GM19452 (cell line): ENCODE results near the gene TLE4.
"Not testable (repeated sequence)": the region's sequence is repeated elsewhere in the genome, so short reads cannot be mapped to it uniquely, and the experiment has no call there.

Experiments
- ATAC-seq: cut with Tn5 transposase; IDR thresholded peaks from one replicate; pipeline ENCODE4 v1.9.1; 2021; ENCODE audit not compliant: unreplicated experiment

The TLE4 gene

DNA sequence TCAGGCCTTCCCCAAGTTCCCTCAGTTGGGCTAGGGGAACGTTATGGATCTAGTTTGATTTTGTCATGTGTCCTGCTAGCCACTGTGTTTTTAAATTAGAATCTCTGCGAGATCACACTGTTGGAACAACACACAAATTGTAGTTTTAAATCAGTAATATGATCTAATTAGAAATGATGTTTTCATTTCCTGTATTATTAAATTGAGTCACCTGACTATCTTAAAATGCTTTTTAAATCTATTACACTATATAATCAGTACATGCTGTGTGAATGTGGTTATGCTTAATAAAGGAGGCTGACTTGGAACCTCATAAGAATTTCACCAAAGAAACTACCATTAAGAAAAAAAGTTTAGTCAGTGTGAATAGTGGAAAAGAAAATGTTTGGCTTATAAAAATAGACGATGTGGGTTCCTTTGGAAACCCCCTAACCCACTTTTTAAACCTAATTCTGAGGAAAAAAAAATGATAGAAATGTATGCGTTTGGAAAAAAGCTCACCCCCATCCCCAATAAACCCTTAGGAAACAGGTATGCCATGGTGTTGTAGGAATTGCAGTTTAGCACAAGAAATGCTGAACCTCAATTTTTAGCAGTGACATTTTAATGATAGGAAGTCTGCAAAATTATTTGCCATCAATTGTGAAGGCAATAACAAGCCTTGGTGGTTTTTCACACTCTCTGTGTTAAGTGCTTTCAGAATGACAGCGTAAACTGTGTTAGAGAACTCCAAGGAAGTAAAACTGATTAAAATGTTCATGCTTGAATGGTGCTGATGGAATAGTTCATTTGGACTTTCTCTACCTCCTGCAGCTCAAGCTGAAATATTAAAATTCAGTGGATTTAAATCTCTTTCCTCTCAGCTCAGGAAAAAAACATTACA is 59.0 kb downstream of the TLE4 start:
- peak; percentile 87 for ATAC-seq

DNA sequence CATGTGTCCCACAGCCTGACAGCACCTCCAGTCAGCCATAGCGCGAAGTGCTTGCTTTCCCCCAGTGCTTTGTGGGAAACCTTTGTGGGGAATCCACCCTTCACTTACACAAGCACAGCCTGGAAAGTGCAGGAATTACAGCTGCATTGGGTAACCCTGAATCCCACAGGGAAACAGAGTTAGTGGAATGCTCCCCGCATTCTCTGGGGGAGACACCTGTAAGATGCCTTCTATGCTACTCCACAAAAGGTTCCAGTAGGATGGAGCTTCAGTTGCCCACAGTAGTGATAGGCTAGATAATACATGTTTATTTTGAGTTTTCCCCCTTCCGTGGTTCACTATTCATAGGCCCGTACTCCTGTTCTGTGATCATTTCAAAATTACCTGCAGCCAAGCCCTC is 60.3 kb downstream of the TLE4 start:
- no peak for ATAC-seq

DNA sequence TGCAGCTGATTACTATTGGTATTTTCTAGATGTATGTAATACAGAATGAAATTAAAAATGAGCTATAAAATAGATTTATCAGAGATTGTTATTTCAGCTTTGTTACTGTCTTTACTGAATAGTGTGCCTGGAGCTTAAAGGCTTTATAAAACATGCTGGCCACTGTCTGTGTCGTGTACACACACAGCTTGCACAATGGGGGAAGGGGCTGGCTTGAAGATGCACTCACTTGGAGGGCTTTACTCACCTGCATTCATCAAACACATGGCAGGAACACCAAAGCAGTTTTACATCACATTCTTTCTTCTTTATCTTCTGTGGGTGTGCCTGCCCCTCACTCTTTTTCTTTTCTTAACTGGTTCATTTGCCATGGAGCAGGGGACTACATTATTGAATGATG is 60.9 kb downstream of the TLE4 start:
- ATAC-seq = no peak

DNA sequence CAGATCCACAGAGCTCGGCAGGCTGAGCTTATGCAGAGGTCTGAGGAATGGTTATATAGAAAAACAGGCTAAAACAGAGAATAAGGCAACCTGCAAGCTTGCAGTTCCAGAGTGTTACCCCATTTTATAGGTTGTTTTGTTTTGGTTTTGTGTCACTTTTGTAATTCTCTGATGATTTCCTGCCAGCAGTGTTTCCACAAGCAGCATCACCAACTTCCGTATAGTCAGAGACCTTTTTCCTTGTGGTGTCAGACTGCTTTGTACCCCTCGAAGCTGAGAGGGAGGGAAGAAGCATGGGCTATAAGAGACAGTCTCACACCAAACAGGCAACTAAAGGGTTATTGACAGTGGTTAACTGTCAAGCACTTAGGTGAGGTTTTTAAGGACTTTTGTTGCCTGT is 61.8 kb downstream of the TLE4 start:
- ATAC-seq = no peak

DNA sequence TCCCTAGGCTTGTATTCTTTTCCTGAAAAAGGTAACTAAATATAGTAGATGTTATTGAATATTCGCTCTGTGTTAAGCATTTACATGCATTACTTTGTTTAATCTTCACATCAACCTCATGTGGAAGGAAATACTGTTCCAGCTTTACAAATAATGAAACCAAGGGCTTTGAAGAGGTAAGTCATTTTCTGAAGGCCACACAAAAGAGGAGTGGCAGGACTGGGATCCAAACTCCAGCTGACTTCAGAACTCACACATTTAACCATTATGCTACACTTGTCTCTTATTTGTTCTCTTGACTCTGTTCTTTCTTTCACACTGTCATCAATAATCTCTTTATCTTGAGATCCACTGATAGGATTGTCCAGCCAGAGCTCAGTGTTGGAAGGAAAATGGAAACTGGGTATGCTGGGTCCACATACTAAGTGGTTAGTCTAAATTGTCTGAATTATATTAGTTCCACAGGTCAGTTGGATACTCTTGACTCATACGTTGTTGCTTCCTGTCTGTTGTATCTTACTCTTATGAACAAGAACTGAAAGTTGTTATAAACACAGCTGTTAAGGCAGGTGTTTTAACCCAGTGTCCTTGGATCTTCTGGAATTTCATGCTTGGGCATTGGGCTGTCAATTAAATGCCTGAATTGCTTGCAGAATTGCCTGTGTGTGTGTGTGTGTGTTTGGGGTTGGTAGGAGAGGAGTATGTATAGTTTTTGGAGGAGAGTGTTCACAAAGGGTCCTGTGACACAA is 65.6 kb downstream of the TLE4 start:
- ATAC-seq = no peak

DNA sequence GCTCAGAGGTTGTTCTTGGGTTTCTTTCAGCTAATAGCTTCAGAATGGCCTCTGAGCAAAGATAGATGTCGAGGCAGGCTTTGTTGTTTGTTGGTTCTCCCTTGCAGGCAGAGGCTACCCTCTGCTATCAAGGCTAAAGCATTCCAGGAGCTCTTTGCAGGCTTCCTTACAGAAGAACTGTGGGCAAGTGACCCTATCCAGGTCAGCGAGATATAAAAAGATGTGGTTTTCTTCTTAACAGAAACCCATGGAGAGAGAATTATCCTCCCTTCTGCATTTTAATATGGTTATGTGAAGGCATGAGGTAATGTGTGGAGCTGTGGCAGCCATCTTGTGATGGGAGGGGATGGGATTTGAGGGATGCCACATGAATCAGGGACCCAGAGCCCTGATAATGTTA is 67.0 kb downstream of the TLE4 start:
- ATAC-seq = no peak

DNA sequence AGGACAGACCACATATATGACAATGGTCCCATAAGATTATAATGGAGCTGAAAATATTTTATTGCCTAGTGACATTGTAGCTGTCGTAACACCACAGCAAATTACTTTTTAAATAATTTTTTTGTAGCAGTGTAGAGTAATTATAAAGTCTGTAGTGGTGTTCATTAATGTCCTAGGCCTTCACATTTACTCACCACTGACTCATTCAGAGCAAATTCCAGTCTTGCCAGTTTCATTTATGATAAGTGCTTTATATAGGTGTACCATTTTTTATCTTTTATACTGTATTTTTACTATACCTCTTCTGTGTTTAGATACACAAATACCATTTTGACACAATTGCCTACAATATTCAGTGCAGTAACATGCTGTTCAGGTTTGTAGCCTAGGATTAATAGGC is 67.6 kb downstream of the TLE4 start:
- ATAC-seq = no peak

DNA sequence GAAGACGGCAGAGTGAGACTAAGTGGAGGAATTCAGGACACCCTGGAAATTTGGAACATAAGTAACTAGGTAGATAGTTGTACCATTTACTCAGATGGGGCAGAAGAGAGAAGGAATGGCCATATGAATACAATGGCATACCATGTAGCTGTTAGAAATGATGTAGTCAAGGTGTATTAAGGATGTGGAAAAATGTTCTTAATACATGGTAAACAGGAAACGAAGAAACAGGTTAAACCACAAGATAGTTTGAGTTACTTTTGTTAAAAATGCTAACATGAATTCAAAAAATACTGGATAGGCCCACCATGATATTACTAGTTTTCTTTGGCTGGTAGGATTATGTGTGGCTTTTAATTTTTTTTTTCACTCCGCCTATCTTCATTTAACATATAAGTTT is 68.3 kb downstream of the TLE4 start:
- ATAC-seq = not testable (repeated sequence)

DNA sequence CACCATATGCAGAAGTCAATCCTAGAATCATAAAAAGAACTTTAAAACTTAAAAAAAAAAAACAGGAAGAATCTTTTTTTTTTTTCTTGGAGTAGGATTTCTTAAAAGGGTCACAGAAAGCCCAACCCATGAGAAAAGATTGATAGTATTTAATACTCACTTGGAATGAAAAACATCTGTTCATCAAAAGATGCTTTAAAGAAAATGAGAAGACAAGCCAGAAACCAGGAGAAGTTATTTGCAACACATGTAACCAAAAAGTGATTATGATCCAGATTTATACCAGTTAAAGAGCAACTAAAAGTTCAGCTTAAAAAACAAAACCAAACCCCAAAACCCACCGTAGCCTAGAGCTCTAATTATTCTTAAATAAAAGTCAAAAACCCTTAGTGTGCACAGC is 69.3 kb downstream of the TLE4 start:
- no peak for ATAC-seq

DNA sequence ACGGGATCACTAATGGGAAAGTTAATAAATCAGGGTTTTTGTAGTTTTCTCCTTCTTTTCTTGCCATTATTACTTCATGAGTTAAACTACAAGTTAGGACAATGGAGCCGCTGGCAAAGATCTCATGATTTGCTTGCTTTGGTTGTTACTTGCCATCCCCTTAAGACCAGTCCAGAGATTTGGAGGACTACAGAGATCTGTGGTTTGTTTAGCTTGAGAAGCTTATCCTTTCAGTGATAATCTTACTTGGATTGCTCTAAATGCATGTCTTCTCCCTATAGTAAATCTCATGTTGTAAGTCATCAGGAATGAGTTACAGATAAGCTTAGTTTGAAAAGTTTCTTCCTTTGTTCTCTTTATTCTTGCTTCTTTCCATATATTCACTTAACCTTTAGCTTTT is 70.9 kb downstream of the TLE4 start:
- no peak for ATAC-seq

DNA sequence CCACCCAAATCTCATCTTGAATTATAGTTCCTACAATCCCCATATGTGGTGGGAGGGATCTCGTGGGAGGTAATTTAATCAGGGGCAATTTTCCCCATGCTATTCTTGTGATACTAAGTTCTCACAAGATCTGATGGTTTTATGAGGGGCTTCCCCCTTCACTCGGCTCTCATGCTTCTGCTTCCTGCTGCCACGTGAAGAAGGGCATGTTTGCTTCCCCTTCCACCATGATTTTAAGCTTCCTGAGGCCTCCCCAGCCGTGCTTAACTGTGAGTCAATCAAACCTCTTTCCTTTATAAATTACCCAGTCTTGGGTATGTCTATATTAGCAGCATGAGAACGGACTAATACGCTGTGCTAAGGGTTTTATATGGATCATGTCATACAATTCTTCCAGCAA is 72.3 kb downstream of the TLE4 start:
- no peak for ATAC-seq

DNA sequence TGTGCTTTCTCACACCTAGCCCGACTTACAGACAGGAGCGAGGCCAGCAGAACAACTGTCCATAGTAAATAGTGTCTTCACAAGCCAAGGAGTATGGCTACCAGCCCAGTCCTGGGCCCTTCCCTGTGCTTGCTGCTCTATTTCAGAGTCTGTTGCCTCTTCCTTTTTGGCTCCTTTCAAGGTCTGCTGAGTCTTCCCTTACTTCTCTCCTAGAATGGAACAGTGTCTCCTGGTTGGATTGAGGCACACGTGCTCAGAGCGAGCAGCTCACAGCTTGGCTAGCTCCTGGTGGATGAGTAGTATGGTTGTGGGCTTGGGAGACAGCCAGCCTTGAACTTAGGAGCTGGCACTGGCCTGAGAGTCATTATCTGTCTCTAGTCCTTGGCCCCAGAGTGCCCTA is 72.8 kb downstream of the TLE4 start:
- ATAC-seq = no peak

DNA sequence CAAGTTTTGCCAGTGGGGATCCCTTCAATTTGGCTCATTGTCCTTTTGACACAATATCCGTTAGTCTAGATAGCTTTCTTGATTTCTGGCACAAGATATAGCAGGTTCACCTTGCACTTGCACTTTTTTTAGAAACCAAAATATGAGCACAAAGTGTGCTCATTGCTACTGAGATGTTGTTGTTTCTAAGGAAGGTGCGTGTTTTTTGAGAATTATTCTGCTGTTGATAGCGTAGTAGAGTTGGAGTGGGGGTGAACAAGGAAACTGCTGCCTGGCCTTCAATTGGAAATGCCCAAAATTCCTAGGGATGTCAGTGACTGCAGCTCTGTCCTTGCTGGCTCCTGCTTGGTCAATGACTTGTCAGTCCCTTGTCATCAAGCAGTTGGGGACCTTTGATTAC is 73.3 kb downstream of the TLE4 start:
- ATAC-seq = no peak

DNA sequence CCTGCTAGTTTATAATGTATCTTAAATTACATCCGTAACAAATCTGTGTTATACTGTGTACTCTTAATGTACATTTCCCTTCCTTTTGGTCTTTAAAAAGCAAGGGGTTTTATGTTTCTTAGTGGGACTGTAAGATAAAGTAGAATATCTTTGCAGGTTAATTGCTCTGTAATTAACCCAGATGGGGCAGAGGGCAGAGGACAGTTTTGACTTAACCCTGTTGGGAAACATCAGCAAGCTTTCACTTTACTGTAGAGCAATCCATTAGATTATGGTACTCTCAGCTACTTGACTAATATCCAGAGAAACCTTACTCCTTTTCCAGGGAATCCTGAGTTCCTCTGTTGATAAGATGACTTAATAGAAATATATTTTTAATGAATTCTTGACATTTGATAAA is 74.3 kb downstream of the TLE4 start:
- no peak for ATAC-seq

DNA sequence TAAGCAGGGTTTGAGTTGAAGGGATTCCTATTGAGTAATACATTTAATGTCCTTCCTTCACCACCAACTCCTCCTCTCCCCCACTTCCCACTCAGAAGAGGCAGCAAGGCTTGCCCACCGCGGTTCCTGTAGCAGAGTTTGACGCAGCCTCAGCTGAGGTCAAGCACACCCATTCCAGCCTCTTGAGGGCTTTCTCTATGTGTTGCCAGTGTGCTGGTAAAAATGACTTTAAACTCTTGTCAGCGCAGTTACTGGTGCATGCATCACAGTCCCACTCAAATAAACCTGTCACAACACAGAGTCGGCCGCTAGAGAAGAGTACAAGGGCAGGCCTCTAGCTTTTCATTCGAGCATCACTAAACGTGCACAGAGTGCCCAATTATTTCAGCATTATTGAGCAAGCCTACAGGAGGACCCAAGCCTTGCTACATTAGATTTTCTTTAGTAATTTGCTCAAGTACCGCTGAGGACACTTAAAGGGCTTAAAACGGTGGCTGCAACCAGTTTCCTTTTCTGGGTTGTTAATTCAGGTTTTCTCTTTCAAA is 79.6 kb downstream of the TLE4 start:
- no peak for ATAC-seq

DNA sequence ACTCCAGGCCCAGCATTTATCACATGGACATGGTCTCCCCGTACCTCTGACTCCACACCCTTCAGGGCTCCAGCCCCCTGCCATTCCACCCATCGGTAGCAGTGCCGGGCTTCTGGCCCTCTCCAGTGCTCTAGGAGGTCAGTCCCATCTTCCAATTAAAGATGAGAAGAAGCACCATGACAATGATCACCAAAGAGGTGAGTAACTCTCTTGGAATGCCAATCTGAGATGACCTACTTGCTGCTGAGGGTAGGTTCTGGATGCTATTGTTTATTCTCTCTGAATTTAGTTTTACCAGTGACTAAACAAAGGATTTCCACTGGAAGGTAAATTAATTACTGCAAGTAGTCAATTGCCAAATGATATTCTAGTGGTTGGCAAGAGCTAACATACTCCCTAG is 80.8 kb downstream of the TLE4 start:
- ATAC-seq = no peak

DNA sequence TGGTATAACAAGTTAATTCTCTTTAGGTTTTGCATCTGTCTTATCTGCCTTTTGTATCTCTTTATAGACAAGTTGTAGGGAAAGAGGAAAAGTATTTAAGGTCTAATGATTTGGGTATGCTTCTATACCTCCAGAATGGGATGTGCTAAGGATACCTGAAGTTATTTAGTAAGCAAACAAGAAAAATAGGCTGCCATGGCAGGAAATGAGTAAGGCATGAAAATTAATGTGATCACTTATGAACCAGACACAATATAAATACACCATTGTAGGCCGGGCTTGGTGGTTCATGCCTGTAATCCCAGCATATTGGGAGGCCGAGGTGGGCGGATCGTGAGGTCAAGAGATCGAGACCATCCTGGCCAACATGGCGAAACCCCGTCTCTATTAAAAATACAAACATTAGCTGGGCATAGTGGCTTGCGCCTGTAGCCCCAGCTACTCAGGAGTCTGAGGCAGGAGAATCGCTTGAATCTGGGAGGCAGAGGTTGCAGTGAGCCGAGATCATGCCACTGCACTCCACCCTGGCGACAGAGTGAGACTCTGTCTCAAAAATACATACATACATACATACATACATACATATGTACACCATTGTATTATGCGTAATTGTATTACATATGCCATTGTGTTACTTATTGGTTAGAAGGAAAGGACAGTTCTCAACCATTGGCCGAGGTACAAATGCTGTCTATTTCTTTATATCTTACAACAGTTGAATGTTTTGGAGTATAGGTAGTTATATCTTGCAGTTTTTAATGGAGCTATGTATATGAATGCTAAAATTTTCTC is 83.0 kb downstream of the TLE4 start:
- not testable (repeated sequence) for ATAC-seq

DNA sequence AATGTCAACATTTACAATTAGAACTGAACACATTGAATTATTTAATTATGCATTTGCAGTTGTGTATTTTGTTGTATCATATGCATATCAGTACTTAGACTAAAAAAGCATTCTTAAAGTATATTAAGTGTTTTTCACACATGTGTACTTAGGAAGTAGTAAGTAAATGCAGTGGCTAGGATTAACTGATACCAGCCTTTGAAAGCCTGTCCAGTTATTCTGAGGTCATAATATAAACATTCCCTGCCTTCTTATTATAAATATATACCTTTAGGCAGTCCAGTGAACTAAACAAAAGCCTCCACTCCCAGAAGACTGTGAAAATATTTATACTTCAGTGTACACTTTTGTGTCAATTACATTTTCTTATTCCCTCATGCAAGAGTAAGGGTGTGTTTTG is 83.8 kb downstream of the TLE4 start:
- ATAC-seq = no peak

DNA sequence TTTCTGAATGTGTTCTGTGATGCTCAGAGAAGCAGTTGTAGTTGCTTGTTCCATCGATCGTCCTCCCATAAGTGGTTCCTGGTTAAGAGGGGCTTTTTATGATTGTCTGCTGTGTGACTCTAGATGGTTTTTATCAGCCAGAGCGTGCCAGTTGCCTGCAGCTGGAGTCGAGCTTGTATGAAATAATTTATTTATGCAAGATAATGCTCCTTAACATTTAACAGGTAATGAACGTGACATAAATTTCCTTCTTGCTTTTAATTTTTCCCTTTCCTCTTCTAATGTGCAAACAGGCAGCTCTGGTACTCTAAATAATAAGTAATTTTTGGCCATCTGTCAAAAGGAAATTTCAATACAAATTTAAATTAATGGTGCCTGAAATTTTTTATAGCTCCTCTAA is 84.4 kb downstream of the TLE4 start:
- ATAC-seq = no peak

DNA sequence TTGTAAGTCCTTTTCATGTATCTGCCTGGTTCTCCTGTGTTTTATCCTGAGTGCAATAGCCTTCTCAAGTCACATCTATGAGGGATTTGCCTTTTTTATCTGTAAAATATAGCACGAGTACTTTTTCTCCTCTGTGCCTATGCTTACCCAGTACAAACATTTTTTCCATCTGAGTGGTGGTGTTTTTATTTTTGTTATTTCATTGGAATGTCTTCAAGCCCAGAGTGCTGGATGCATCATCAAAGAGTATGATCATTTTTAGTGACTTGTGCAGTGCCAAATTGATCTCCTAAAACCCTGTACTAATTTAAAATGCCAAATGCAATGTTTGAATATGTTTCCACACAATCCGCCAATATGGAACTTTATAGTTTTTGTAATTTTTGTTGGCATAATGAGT is 86.1 kb downstream of the TLE4 start:
- no peak for ATAC-seq

DNA sequence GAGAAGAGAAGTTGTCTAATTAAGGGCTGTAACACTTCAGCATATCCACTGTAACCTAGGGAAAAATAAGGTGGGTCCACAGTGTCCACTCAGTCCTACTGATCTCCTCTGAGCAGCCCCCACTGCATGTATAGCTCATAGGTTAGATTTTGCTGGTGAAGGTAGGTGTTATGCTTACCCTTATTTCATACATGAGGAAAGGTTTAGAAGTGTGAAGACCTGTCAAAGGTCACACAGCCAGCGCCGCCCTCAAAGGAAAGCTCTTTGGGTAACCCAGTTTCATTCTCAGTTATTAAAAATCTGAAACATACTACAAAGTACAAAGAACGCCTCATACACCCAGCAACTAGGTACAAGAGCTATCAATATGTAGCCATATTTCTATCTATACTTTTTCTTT is 87.2 kb downstream of the TLE4 start:
- no peak for ATAC-seq
